Body of pancreas (tissue), 4 donors: ENCODE data around the gene RTN4RL2. TPM values are rescaled to one million over a fixed set of nuclear protein-coding genes. Genes with fewer than 3 reads are reported as not detected.
A peak's percentile ranks its signal among the peaks of the same experiment; 100 is the strongest.

Source experiments
- ATAC-seq: fragments of 150-250 bp; one replicate; pipeline ENCODE4 v1.9.1; 2016
- DNase-seq, 4 donors: peaks; one replicate each; pipeline ENCODE4 v3.0.0-alpha.2; 2019
- H3K27ac ChIP-seq, 4 donors: fragments of 200-600 bp; sonication (generic); 1 replicate in 3 of 4; 2 replicates in 1 of 4; pipeline versions ENCODE4 v1.5.1 to v1.6.1; 2016 to 2019; ENCODE audit warnings: mild to moderate bottlenecking in 1 of 4, mixed read lengths in 1 of 4, moderate library complexity in 1 of 4
- H3K27me3 ChIP-seq, 2 donors: fragments of 200-600 bp; sonication (generic); one replicate each; pipeline ENCODE4 v1.6.0; 2016; ENCODE audit warnings: mild to moderate bottlenecking in 1 of 2
- H3K36me3 ChIP-seq, 2 donors: fragments of 200-600 bp; sonication (generic); replicated peaks in 1 of 2; 2 replicates each; pipeline ENCODE4 v1.5.1; 2016; ENCODE audit warnings: low read depth in 2 of 2; ENCODE audit not compliant: insufficient read depth in 1 of 2
- H3K4me1 ChIP-seq: fragments of 200-600 bp; sonication (generic); one replicate; pipeline ENCODE4 v1.6.0; 2016
- H3K4me3 ChIP-seq, 2 donors: fragments of 200-600 bp; sonication (generic); 1 replicate in 1 of 2; 2 replicates in 1 of 2; pipeline ENCODE4 v1.5.1; 2016 to 2019
- H3K9me3 ChIP-seq, 3 donors: fragments of 200-600 bp; sonication (generic); 1 replicate in 2 of 3; 2 replicates in 1 of 3; pipeline ENCODE4 v1.5.1; 2016
- CTCF ChIP-seq, 7 experiments: fragments of 450-650 bp in 4 of 7; fragments of 200-600 bp in 3 of 7; sonication (generic) in 3 of 7; IDR thresholded peaks; one replicate each; pipeline ENCODE4 v1.5.1; 2016 to 2019; ENCODE audit warnings: antibody characterized with exemption in 7 of 7
- POLR2A ChIP-seq, 3 donors: fragments of 450-650 bp; IDR thresholded peaks; one replicate each; pipeline ENCODE4 v1.6.1; 2016; ENCODE audit warnings: antibody characterized with exemption in 3 of 3, mild to moderate bottlenecking in 2 of 3
- WGBS, 2 donors: methylation state at CpG; one replicate each; pipeline ENCODE4 v1.1.5; 2017; 5-methylcytosine and 5-hydroxymethylcytosine counted together
- intact Hi-C: fragments of 100-400 bp; cut with DNase I; formaldehyde crosslinking; loops from one replicate; pipeline ENCODE4 v1.15.1; 2023
- total RNA-seq, 2 donors: library from RNA; depleted of rRNA; stranded (reverse); fragments of >200 nt; gene quantifications; one replicate each; pipeline ENCODE4 v1.1.0, GENCODE V29; 2016

Gene RTN4RL2
- total RNA-seq, 2 donors from 2014 or later = 0.99 to 3.4 TPM

- no peak for DNase-seq
These were observed 37.7 kb upstream of the RTN4RL2 start for GRCh38 chr11:57422669-57423068.

GRCh38 chr11:57424137-57424791 lies 36.1 kb upstream of the RTN4RL2 start:
- intact Hi-C loops = no loop called here
- no peak for DNase-seq
- Histone ChIP-seq H3K27me3 (no peaks in the 10 kb centered on the region), H3K36me3 (peaks cover 0 to 2% of the 10 kb centered on the region in 2 donors), H3K9me3 (no peaks in the 10 kb centered on the region), H3K4me1 (peaks cover 44% of the 10 kb centered on the region), H3K27ac (peak overlapping the region in 3 of 4 donors; percentile 89 to 94 (median 91)), H3K4me3 (no peak overlapping the region)
- WGBS, 2 donors = 68 to 82% methylated on average over 8 to 9 of the region's 9 CpGs
- ATAC-seq = no peak
- no peak for TF ChIP-seq CTCF (IDR thresholded peaks at IDR 0.05)
- TF ChIP-seq POLR2A (IDR thresholded peaks at IDR 0.05) = no peak

More at GRCh38 chr11:57422669-57423068, 37.7 kb upstream of the RTN4RL2 start:
- Histone ChIP-seq H3K4me3 (no peak overlapping the region), H3K27ac (no peak overlapping the region), H3K4me1 (peaks cover 40% of the 10 kb centered on the region), H3K27me3 (no peaks in the 10 kb centered on the region), H3K9me3 (no peaks in the 10 kb centered on the region), H3K36me3 (peaks cover 0 to 2% of the 10 kb centered on the region in 2 donors)
- 71 to 73% methylated on average over 4 of the region's 4 CpGs for WGBS, 2 donors
- intact Hi-C loops = no loop called here
- no peak for ATAC-seq
- TF ChIP-seq CTCF (IDR thresholded peaks at IDR 0.05) = no peak
- no peak for TF ChIP-seq POLR2A (IDR thresholded peaks at IDR 0.05)

GRCh38 chr11:57424792-57425564 lies 35.4 kb upstream of the RTN4RL2 start:
- Histone ChIP-seq H3K4me3 (no peak overlapping the region), H3K36me3 (peaks cover 0 to 2% of the 10 kb centered on the region in 2 donors), H3K27ac (peak overlapping the region; percentile 65 to 94 (median 90)), H3K27me3 (no peaks in the 10 kb centered on the region), H3K9me3 (no peaks in the 10 kb centered on the region), H3K4me1 (peaks cover 47% of the 10 kb centered on the region)
- TF ChIP-seq POLR2A (IDR thresholded peaks at IDR 0.05) (peak in 1 of 3 donors; percentile 25), CTCF (IDR thresholded peaks at IDR 0.05) (no peak)
- intact Hi-C loops = no loop called here
- DNase-seq (peak; percentile 31 to 78 (median 50)), ATAC-seq (peak; percentile 43)
- WGBS, 2 donors = 49 to 52% methylated on average over 15 of the region's 15 CpGs

- H3K4me1 ChIP-seq = peaks cover 56% of the 10 kb centered on the region
- WGBS, 2 donors = 59 to 65% methylated on average over 10 to 15 of the region's 15 CpGs
- DNase-seq (peak; percentile 25 to 51 (median 44)), ATAC-seq (peak; percentile 26)
- H3K4me3 ChIP-seq = no peak overlapping the region
- no peaks in the 10 kb centered on the region for H3K27me3 ChIP-seq
- peak overlapping the region; percentile 65 to 94 (median 90) for H3K27ac ChIP-seq
- H3K9me3 ChIP-seq = no peaks in the 10 kb centered on the region
- TF ChIP-seq CTCF (IDR thresholded peaks at IDR 0.05) (no peak), POLR2A (IDR thresholded peaks at IDR 0.05) (no peak)
- intact Hi-C loops = no loop called here
- no peaks in the 10 kb centered on the region for H3K36me3 ChIP-seq
These were observed 34.5 kb upstream of the RTN4RL2 start for GRCh38 chr11:57425565-57426438.
